ENCODE data around the gene LPAR1.
A peak's percentile ranks its signal among the peaks of the same experiment; 100 is the strongest.

LPAR1 gene

GRCh38 chr9:110912419-110913291, 125.6 kb downstream of the LPAR1 start:
- DNase-seq = no peak

- DNase-seq = no peak
Observed at GRCh38 chr9:110911659-110912418, 126.4 kb downstream of the LPAR1 start.

GRCh38 chr9:110908894-110909293, 129.4 kb downstream of the LPAR1 start:
- DNase-seq = no peak

GRCh38 chr9:110900917-110901316, 137.4 kb downstream of the LPAR1 start:
- no peak for DNase-seq

- DNase-seq = no peak
Observed at GRCh38 chr9:110900456-110900855, 137.8 kb downstream of the LPAR1 start.

GRCh38 chr9:110898866-110899265, 139.4 kb downstream of the LPAR1 start:
- no peak for DNase-seq

GRCh38 chr9:110898358-110898757, 139.9 kb downstream of the LPAR1 start:
- no peak for DNase-seq

DNA sequence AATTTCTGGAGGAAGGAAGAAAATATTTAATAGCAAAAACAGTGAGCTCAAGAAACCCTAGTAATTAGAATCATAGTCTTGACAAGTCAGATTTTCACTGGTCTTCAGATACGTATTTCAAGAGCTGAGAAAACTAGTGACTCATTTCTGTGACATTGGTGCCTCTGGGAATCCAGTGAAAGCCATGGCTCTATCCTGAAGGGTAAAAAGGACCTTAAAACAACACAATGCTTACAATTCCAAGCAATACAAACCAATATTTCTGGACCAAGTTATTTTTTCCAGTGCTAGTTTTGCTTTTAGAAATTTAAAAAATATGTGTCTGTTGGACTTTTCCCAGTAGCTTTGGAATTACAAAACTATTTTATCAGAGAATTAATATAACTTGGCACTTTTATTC, 140.3 kb downstream of the LPAR1 start:
- DNase-seq = no peak

- no peak for DNase-seq
Observed at GRCh38 chr9:110895147-110895905, 142.9 kb downstream of the LPAR1 start.

GRCh38 chr9:110894731-110895130, 143.5 kb downstream of the LPAR1 start:
- DNase-seq = no peak

DNA sequence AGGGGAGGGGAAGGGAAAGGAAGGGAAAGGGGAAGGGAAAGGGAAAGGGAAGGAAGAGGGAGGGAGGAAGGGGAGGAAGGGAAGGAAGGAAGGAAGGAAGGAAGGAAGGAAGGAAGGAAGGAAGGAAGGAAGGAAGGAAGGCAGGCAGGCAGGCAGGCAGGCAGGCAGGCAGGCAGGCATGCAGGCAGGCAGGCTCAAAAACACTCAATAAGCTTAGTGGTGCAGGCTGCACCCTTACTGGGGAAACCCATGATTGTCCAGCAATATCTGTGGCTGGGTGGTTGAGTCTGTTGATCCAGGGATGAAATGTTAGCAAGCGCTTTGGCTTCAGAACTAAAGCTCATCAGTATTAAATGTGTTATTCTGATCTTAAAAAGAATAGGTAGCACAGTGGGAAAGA, 145.6 kb downstream of the LPAR1 start:
- DNase-seq = no peak

- no peak for DNase-seq
Observed at GRCh38 chr9:110891760-110892159, 146.5 kb downstream of the LPAR1 start.

GRCh38 chr9:110890416-110890815, 147.9 kb downstream of the LPAR1 start:
- no peak for DNase-seq

DNA sequence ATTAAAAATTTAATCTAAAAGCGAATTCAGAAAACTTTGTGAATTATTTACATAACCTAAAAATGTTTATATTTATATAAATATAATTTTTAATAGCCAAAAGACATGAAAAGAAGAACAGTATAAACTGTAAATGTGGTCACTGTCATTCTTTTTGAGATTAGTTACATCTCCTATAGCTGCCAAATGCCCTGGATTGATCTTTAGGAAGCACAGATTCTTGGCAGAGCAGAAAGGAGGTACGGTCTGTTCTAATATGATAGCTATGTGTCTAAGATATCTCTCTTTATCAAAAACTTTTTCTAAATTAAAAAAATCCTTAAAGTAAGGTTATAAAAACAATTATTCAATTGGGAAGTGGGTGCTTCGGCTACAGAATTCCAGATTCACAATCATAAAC, 151.0 kb downstream of the LPAR1 start:
- DNase-seq = no peak

- DNase-seq = no peak
Observed at GRCh38 chr9:110886832-110887231, 151.4 kb downstream of the LPAR1 start.

- DNase-seq = no peak
Observed at GRCh38 chr9:110880189-110880588, 158.1 kb downstream of the LPAR1 start.

- no peak for DNase-seq
Observed at GRCh38 chr9:110877374-110877773, 160.9 kb downstream of the LPAR1 start.

GRCh38 chr9:110876929-110877328, 161.3 kb downstream of the LPAR1 start:
- DNase-seq = no peak

GRCh38 chr9:110874963-110875674, 163.2 kb downstream of the LPAR1 start:
- peak; percentile 2 for DNase-seq

- no peak for DNase-seq
Observed at GRCh38 chr9:110872920-110873319, 165.3 kb downstream of the LPAR1 start.

DNA sequence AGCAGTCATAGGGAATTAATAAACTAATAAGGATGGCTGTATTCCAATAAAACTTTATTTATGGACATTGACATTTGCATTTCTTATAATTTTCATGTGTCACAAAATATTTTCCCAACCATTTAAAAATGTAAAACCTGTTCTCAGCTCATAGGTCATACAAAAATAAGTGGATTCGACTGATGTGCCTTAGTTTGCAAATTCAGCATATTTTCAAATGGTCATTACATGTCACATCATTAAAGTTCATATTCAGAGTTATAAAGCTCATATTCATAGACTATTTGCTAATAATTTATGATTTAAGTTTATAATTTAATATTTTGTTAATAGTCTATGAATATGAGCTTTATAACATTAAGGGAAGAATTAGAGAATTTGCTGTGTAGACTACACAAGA, 166.5 kb downstream of the LPAR1 start:
- no peak for DNase-seq

- DNase-seq = no peak
Observed at GRCh38 chr9:110869931-110870330, 168.3 kb downstream of the LPAR1 start.

DNA sequence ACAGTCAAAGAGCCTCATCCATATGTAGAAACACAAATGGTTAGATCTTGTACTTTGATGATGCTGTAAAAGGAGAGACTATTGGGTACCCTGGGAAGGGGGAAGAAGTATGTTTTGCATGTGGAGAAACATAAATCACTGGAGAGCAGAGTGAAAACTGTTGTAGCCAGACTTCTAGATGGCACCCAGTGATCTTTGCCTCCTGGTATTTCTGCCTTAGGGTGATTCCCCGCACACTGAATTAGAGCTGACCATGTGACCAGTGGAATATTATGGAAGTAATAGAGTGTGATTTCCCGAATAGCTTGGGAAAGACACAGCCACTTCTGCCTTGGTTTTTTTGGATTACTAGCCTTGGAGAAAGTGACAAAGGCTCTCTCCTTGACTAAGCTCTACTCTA, 174.3 kb downstream of the LPAR1 start:
- no peak for DNase-seq

All from CD4-positive, alpha-beta T cell treated with Interleukin-21 for 1 hour (primary cell).